Gastrocnemius medialis (tissue), 4 donors: ENCODE results near the gene TTC9. TPM values are rescaled to one million over a fixed set of nuclear protein-coding genes. Genes with fewer than 3 reads are reported as not detected.

Experiments
- ATAC-seq, 2 donors: fragments of 150-250 bp; one replicate each; pipeline ENCODE4 v1.9.1; 2016
- DNase-seq, 2 donors: peaks; one replicate each; pipeline ENCODE4 v3.0.0-alpha.2; 2019
- H3K27ac ChIP-seq, 4 donors: fragments of 200-600 bp; sonication (generic); 1 replicate in 1 of 4; 2 replicates in 3 of 4; pipeline ENCODE4 v1.5.1; 2016 to 2018; ENCODE audit warnings: mild to moderate bottlenecking in 2 of 4, moderate library complexity in 1 of 4
- H3K27me3 ChIP-seq, 3 donors: fragments of 200-600 bp; sonication (generic) in 2 of 3; 1 replicate in 1 of 3; 2 replicates in 2 of 3; pipeline versions ENCODE4 v1.5.1 to v1.6.0; 2016 to 2019; ENCODE audit warnings: mild to moderate bottlenecking in 1 of 3, moderate library complexity in 1 of 3
- H3K36me3 ChIP-seq, 2 donors: fragments of 200-600 bp; sonication (generic) in 1 of 2; one replicate each; pipeline ENCODE4 v1.5.1; 2017 to 2018
- H3K4me1 ChIP-seq, 2 donors: fragments of 200-600 bp; sonication (generic) in 1 of 2; one replicate each; pipeline ENCODE4 v1.5.1; 2016 to 2017; ENCODE audit warnings: mild to moderate bottlenecking in 2 of 2
- H3K4me3 ChIP-seq, 4 donors: fragments of 200-600 bp; sonication (generic) in 3 of 4; 1 replicate in 1 of 4; 2 replicates in 3 of 4; pipeline ENCODE4 v1.5.1; 2016 to 2019; ENCODE audit warnings: mild to moderate bottlenecking in 2 of 4
- H3K9me3 ChIP-seq, 3 donors: fragments of 200-600 bp; sonication (generic) in 2 of 3; 1 replicate in 1 of 3; 2 replicates in 2 of 3; pipeline ENCODE4 v1.5.1; 2016 to 2019
- CTCF ChIP-seq, 5 experiments: fragments of 450-650 bp in 3 of 5; fragments of 200-600 bp in 2 of 5; sonication (generic) in 2 of 5; IDR thresholded peaks in 4 of 5; conservative IDR thresholded peaks in 1 of 5; 1 replicate in 4 of 5; 2 replicates in 1 of 5; pipeline ENCODE4 v1.5.1; 2016 to 2019; ENCODE audit warnings: antibody characterized with exemption in 5 of 5, mild to moderate bottlenecking in 3 of 5, moderate library complexity in 3 of 5
- POLR2A ChIP-seq, 2 donors: fragments of 450-650 bp; IDR thresholded peaks; one replicate each; pipeline ENCODE4 v1.6.1; 2017; ENCODE audit warnings: antibody characterized with exemption in 2 of 2, mild to moderate bottlenecking in 2 of 2, moderate library complexity in 2 of 2
- in situ Hi-C, 4 donors: fragments of 200-750 bp; cut with MboI; loops; one replicate each; pipeline versions ENCODE4 v1.15.0 to v1.8.0; 2017; ENCODE audit warnings: low sequenced_read_pairs in 4 of 4
- intact Hi-C: fragments of 100-400 bp; cut with DNase I; formaldehyde crosslinking; loops from one replicate; pipeline ENCODE4 v1.15.1; 2023; ENCODE audit warnings: low total_unique reads
- total RNA-seq, 4 donors: library from RNA; depleted of rRNA; stranded (reverse); fragments of >200 nt; gene quantifications; one replicate each; pipeline versions ENCODE4 v1.1.0 to v1.2.3, GENCODE V29; 2016

Gene TTC9
- total RNA-seq, 4 donors from 2014 or later, result 4.4 to 10.8 (median 9.1) TPM

DNA sequence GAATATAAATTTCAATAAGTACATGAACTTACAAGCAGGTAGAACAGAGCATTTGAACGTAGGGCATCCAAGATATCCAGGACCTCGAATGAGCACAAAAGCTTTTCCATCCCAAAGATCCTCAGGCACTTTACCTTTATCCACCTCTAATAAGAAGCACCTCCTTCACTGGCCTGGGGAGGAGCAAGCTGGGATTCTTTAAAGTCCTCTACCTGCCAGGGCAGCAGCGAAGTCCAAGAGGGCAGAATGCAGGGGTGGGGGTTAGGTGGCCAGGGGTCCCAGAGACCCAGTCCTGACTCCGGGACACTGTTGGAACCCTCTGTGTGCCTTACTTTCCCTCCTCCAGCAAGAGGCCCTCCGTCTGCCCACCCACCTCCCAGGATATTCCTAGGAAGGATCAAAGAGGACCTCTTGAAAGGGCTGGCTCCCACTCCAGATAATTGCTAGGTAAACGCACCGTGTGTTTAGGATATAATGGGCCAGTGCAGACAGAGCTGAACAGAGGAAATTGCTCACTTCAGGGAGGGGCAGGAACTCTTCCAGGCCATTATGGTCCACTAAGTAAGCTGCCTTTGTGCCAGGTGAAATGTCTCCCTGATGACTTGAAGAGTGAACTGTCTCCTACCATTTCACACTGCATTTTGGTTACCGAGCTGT is 68.1 kb downstream of the TTC9 start:
- no peak overlapping the region for H3K27ac ChIP-seq
- H3K4me1 ChIP-seq, result no peaks in the 10 kb centered on the region
- no peak overlapping the region for H3K4me3 ChIP-seq
- H3K9me3 ChIP-seq, result no peaks in the 10 kb centered on the region
- in situ Hi-C loops (loop anchor here in 2 of 4 donors (5.0 to 25.0 kb wide), 3 partner anchors 85 to 898 kb away; no protein-coding TSS in a partner anchor), intact Hi-C loops (loop anchor here (5.0 kb wide), 1 partner anchor 68 kb away; the partner anchor contains the start of gene TTC9)
- TF ChIP-seq POLR2A (IDR thresholded peaks at IDR 0.05) (no peak), CTCF (IDR thresholded peaks at IDR 0.05 in 4 of 5, conservative IDR thresholded peaks at IDR 0.05 in 1 of 5) (no peak)
- no peak for ATAC-seq
- H3K27me3 ChIP-seq, result no peaks in the 10 kb centered on the region
- no peaks in the 10 kb centered on the region for H3K36me3 ChIP-seq
- DNase-seq, result no peak

- Histone ChIP-seq H3K27me3 (no peaks in the 10 kb centered on the region), H3K4me1 (no peaks in the 10 kb centered on the region), H3K36me3 (no peaks in the 10 kb centered on the region), H3K27ac (no peak overlapping the region), H3K9me3 (no peaks in the 10 kb centered on the region), H3K4me3 (no peak overlapping the region)
- in situ Hi-C loops (loop anchor here in 2 of 4 donors (5.0 to 25.0 kb wide), 3 partner anchors 87 to 899 kb away; no protein-coding TSS in a partner anchor), intact Hi-C loops (loop anchor here (5.0 kb wide), 1 partner anchor 69 kb away; the partner anchor contains the start of gene TTC9)
- TF ChIP-seq CTCF (IDR thresholded peaks at IDR 0.05 in 4 of 5, conservative IDR thresholded peaks at IDR 0.05 in 1 of 5) (no peak), POLR2A (IDR thresholded peaks at IDR 0.05) (no peak)
- DNase-seq (no peak), ATAC-seq (no peak)
These were observed 69.7 kb downstream of the TTC9 start for GRCh38 chr14:70711451-70711850.

- Histone ChIP-seq H3K27ac (no peak overlapping the region), H3K36me3 (no peaks in the 10 kb centered on the region), H3K4me3 (no peak overlapping the region), H3K27me3 (no peaks in the 10 kb centered on the region), H3K4me1 (no peaks in the 10 kb centered on the region), H3K9me3 (no peaks in the 10 kb centered on the region)
- DNase-seq (no peak), ATAC-seq (no peak)
- in situ Hi-C loops (loop anchor here in 2 of 4 donors (5.0 to 25.0 kb wide), 3 partner anchors 88 to 901 kb away; no protein-coding TSS in a partner anchor), intact Hi-C loops (loop anchor here (5.0 kb wide), 1 partner anchor 71 kb away; the partner anchor contains the start of gene TTC9)
- TF ChIP-seq CTCF (IDR thresholded peaks at IDR 0.05 in 4 of 5, conservative IDR thresholded peaks at IDR 0.05 in 1 of 5) (no peak), POLR2A (IDR thresholded peaks at IDR 0.05) (no peak)
These were observed 71.4 kb downstream of the TTC9 start for GRCh38 chr14:70713096-70713495.

DNA sequence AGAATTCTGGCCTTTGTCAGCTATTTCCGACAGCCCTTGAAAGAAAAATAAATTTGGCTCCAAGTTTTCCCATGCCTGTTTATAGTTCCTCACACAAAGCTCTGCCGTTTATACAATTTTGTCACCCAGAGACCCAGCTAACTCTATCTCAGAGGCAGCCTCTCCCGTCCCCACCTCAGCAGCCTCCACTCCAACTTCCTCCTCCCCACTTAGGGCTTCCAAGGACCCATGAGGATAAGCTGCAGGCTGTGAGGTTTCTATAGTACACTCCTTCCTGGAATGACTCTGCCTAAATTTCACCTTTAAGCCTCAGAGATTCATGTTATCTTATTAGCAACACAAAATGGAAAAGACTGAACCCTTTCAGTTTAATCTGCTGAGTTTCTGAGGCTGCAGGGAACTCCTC is 71.8 kb downstream of the TTC9 start:
- Histone ChIP-seq H3K36me3 (no peaks in the 10 kb centered on the region), H3K9me3 (no peaks in the 10 kb centered on the region), H3K27ac (no peak overlapping the region), H3K27me3 (no peaks in the 10 kb centered on the region), H3K4me3 (no peak overlapping the region), H3K4me1 (no peaks in the 10 kb centered on the region)
- intact Hi-C loops (loop anchor here (5.0 kb wide), 1 partner anchor 71 kb away; the partner anchor contains the start of gene TTC9), in situ Hi-C loops (loop anchor here in 2 of 4 donors (5.0 to 25.0 kb wide), 3 partner anchors 89 to 901 kb away; no protein-coding TSS in a partner anchor)
- TF ChIP-seq POLR2A (IDR thresholded peaks at IDR 0.05) (no peak), CTCF (IDR thresholded peaks at IDR 0.05 in 4 of 5, conservative IDR thresholded peaks at IDR 0.05 in 1 of 5) (no peak)
- DNase-seq, result no peak
- no peak for ATAC-seq
